Activated T-helper 9 cell treated with anti-CD3 and anti-CD28 coated beads, Interleukin-2, amount 50 U/mL, for 16 hours (primary cell): ENCODE measurements around the gene RAB27B.
"Not testable (repeated sequence)": the region's sequence is repeated elsewhere in the genome, so short reads cannot be mapped to it uniquely, and the experiment has no call there.

Experiments used
- DNase-seq: peaks from one replicate; pipeline ENCODE4 v3.0.0-alpha.2; 2020; ENCODE audit warnings: low read depth

Gene RAB27B, protein sequence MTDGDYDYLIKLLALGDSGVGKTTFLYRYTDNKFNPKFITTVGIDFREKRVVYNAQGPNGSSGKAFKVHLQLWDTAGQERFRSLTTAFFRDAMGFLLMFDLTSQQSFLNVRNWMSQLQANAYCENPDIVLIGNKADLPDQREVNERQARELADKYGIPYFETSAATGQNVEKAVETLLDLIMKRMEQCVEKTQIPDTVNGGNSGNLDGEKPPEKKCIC

DNA sequence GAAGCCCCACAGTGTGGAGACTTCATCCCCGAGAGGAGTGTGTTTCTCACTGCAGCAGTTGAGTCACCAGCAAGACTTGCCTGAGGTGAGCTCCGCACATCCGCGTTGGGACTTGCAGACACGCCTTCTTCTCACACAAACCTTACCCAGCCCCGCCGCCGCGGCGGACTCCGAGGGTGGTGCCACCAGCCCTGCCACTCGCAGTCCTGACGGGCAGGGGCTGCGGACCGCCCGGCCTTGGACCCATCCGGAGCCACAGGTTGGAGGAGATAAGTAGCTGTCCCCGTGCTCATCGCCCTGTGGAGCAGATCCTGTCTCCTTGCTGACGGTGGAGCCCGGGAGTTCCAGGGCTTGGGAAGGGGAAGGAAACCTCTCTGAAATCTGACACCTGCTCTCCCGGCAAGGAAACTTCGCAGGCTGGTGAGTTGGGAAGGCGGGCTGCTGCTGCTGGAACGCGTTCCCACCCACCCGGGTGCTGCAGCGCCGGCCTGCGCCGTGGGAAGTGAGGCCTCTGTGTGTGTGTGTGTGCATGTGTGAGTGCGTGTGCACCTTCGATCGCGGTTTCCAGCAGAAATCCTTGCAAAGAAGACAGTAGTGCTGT lies at the start of gene RAB27B:
Gene RAB27B, plus strand, starts transcription at position 197 of the 601 bp plus-strand sequence. CDS start 49,109 bp downstream, outside the sequence.
- peak; percentile 48 for DNase-seq

DNA sequence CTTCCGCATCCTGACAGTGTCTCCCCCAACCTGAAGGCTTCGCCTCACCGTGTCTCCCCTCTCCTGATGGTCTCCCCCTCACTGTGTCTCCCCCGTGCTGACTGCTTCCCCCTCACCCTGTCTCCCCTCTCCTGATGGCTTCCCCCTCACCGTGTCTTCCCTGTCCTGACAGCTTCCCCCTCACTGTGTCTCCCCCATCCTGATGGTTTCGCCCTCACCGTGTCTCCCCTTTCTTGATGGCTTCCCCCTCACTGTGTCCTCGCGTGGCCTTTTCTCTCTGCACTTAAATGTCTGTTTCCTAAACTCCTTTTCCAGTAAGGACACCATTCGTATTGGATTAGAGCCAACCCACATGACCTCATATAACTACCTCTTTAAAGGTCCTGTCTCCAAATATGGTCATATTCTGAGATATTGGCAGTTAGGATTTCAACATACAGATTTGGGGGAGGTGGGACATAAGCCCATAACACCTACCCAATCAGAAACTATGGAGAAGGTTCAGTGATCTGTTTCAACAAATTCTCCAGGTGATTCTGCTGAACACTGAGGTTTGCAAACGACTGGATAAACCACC lies 47.9 kb upstream of the RAB27B start:
- no peak for DNase-seq

DNA sequence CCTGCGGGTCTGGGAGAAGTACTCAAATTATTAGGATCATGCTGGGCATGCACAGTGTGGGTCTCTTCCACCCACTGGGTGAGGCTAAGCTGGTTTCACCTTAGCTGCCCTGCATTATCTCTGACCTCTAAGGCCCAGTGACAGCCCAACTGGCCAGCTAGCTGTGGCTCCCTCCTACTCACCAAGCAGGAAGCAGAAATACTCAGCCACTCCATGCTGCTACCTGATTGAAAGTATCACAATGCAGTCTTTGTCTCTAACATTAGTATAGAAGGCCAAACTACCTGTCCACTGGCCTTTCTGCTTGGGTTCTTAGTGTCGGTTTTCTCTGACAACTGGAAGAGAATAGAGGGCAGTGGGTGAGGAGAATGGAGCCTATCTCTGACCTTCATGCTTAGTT lies 47.3 kb upstream of the RAB27B start:
- DNase-seq: no peak

DNA sequence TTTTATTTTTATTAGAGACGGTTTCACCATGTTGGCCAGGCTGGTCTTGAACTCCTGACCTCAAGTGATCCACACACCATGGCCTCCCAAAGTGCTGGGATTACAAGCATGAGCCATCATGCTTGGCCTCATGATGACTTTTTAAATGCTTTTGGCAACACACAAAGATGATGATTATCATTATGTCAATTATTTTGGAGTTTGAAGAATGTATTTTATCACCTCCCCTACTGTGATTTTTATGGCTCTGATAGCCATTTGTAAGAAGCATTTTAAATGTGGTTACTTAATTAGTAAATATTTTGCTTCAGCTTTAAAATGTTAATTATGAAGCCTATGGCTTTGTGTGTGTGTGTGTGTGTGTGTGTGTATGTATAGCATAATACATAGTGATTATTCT lies 45.1 kb upstream of the RAB27B start:
- DNase-seq: no peak

DNA sequence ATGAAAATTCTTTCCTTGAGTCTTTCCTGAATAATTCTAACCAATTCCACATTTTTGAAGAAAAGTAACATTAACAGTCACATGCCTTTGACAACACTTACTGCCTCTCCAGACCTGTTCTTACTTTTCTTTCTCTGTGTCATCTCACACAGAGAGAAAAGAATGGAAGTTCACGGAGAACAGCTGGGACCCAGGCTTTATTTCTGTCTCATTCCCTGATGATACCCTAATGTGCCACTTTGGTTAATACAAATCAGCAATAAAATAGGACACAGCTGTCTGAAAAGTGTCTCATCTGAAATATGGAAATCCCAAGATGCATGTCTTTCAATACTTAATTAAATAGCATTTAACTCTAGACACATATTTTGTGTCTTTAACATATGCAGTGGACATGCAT lies 42.1 kb upstream of the RAB27B start:
- DNase-seq: no peak

DNA sequence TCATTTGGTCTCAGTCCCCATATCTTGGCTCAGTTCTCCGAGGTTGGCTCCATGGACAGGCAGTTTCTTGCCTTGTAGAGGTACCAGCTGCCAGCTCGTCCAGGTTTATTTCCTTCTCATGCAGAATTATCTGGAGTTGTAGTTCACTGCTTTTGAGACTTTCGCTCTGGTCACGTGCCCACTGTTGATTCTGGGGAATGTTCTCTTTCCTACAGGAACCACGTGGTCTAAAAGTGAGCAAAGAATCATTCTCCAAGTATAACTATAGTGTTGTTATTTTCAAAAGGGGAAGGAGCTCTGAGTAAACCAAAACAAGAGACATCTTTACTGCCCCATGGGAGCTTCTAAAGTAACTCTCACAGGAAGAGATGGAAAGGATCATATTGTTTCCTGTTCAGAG lies 41.2 kb upstream of the RAB27B start:
- no peak for DNase-seq

DNA sequence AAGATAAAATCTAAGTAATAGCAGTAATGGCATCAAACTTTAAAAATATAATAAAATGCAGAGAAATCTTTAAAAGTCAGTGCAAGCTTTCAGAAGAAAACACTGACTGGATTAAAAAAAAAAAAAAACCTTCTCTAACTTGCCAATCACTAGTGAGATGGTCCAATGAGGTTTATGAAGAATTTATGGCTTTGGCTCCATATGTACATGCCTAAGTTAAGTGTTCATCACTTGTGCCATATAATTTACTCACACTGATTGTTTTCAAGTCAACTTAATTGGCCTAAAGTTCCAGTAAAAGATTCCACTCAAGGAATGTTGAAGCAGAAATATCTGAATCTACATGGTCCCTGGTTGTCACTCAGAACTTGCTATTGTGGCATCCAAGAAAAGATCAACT lies 40.7 kb upstream of the RAB27B start:
- DNase-seq: no peak

DNA sequence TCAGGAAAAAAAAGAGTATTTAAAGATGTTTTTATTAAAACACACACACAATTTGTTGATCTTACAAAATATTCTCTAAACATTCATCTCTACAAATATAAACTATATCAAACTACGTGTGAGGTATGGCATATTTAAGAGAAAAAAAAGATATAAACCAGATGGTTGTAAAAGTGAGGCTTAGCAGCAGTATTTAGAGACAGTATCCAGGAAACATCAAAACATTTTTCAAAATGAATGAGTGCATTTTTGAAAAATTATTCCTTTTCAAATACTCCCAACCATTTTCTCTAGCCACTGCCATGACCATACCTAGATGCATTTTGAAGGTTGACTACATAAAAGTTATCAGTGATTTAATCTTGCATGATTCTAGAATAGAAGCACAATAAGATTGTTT lies 38.2 kb upstream of the RAB27B start:
- DNase-seq: no peak

DNA sequence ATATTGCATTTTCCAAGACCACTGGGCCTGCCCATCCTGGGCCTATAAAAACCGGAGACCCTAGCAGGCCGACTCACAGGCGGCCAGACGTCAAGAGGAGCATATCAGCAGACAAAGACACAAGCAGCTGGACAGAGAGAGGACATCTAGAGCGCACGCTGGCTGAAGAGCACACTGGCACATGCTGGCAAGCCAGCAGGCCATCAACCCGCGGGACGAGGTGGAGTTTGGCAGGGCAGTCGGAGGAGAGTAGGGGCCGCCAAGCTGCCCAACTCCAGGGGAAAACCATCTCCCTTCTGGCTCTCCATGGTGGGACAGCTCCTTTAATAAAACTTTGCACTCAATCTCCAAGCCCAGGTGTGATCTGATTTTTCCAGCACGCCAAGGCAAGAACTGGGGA lies 36.6 kb upstream of the RAB27B start:
- no peak for DNase-seq

DNA sequence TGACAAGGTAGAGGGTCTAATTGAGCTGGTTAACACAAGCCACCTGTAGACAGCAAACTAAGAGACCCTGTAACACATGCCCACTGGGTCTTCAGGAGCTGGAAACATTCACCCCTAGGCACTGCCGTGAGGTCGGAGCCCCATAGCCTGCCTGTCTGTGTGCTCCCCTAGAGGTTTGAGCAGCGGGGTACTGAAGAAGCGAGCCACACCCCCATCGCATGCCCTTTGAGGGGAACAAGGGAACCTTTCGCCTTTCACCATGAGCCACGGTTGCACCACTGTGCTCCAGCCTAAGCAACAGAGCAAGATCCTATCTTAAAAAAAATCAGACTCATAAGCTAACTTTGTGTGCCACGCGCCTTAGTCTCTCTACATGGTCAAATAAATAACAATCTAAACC lies 36.2 kb upstream of the RAB27B start:
- no peak for DNase-seq

DNA sequence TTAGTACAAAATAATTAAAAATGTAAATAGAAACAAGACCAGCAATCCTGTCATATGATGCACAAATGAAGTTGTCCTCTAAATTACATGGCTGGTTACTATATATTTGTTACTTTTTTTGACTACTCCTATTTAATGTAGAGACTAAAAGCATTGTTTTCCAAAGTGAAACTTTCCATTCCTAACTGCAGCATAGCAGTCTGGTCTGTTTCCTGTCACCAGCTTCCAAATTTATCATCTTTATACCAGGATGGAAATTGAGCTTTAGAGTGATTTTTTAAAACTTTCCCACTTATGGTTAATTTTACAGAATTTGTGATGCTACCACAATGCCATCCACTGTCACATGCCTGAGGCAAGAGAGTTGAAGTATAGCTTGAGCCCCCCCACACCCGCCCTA lies 33.5 kb upstream of the RAB27B start:
- no peak for DNase-seq

DNA sequence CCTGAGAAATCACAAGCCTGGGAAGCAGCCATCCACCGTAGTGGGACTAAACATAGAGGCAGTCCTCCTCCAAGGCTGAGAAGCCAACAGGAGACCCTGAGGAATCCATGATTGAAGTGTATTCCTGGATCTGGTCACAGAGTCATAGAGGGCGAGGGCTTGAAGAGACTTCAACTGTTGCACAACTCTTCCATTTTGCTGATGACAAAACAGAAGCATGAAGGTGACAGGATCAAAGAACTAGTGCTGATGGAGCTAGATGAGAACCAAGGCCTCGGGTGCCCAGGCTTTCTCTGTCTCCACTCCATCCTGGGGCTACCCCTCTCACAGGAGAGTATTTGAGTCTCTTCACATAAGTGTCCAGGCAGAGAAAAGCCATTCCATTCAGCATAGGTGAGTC lies 30.1 kb upstream of the RAB27B start:
- DNase-seq: no peak

DNA sequence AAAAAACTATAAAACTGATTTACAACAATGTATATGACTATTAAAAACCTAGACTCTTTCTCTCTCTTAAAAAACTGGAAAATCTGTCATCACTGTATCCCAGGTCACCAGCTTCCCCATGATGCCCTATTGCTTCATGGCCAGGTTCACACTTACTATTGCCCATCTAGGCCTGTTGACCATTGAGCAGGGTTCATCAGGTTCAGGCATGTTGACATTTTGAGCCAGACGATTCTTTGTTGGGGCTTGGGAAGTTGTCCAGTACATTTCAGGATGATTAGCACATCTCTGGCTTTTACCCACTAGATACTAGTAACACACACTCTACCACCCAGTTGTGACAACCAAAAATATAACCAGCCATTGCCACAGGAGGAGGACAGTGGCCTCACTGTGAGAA lies 26.9 kb upstream of the RAB27B start:
- no peak for DNase-seq

DNA sequence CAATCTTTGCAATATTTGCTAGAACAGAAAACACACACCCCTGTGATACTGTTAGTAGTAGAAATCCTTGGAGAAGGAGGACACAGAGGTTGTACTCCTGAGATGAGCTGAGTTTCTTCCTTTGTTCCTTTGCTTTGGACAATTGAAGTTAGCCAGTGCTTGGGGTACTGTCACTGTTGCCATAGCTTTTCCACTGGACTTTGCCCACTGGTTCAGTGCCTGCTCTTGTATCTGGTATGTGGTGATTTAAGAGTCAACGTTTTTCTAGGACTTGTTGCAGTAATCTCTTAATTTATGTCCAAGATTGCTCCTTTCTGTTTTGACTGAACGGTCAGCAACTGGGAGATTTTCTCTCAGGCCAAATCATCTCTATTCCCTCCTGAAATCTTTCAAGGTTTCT lies 26.1 kb upstream of the RAB27B start:
- no peak for DNase-seq

DNA sequence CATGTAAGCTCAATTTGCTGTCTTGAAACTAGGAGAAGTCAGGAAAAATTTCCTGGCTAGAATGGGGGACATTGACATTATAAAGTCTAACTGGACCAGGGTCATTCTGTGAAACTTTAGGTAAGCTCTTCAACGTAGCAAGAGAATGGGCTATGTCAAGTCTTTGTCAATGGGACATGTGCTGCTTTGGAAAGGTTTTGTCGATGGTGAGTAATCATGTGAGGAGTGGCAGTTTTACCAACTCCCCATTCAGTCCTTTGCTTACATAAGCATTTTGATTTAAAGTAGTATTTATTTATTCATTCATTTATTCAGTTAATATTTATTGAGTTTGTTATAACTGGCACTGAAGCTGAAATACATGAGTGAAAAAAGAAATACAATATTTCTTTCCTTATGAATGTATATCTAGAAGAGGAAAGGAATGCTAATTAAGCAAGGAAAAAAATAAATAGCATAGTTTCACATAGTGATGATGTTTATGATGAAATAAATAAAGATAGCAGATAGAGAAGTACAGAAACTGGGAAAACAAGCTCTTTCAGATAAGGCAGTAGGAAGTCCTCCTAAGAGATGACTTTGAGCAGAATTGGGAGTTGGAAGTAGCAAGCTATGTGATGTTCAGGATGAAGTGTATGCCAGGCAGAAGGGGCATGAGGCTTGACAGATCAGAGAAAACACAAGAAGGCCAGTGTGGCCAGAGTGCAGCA lies 25.4 kb upstream of the RAB27B start:
- no peak for DNase-seq

DNA sequence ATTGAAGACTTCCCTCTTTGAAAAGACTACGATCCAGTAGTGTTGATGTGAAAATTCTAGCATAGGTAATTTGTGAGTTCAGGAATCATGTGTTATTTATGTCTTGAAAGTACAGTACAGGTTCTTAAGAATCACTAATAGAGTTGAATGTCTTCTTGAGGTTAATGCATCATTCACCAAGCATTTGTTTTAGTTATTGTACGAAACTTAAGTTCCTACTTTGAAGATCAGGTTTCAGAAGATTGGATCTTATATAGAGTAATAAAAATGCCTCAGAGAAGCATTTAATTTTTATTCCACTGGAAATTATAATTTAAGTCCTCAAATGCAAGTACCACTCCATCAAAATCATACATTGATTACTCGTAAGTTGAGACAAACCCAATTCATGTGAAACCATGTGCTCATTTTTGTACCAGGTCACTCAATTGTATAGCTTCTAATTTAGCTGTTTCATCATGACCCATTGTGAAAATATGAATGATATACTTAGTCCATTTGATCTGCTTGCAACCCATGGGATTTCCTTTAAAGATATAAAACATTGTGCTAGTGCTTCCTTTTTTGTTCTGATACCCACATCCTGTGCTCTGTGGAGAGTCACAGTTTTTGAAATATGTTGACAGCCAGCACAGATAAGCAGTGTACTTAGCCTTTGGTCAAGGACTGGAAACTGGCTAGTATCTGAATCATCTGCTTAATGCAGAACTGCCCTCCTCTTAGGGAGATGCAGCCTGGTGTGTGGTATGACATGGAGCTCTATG lies 22.5 kb upstream of the RAB27B start:
- DNase-seq: no peak

DNA sequence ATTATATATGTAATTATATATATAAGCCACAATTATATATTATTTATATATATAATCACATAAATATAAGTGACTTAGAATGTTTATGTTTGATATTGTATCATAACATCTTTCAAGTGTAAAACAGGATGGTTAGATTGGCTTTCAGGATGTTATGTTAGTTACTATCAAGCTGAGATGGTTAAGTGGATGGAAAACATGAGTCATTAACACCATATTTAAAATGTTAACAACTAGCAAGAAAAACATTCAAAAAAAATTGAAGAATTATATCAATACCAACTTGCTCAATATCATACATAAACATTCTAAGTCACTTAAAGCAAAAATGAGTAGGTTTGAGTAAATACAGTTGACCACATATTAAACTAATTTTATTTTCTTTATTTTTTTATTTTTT lies 21.8 kb upstream of the RAB27B start:
- no peak for DNase-seq

DNA sequence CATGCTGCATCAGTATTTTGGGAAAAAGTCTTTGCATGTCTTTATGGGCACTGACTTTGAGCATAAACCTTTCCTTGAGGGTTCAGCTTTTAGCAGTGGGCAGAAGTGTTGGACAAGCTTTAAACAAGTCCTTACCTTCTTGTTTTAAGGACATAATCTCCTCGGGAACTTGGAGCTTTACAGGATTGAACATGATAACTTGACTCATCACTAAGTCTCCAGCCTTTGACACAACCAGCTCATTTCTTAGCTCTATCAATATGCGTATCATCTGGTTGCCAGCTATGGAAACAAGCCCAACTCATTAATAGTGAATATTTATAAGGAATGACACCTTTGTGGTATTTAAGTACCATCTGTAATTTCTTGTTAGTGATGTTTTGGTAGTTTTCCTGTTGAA lies 21.0 kb upstream of the RAB27B start:
- no peak for DNase-seq

DNA sequence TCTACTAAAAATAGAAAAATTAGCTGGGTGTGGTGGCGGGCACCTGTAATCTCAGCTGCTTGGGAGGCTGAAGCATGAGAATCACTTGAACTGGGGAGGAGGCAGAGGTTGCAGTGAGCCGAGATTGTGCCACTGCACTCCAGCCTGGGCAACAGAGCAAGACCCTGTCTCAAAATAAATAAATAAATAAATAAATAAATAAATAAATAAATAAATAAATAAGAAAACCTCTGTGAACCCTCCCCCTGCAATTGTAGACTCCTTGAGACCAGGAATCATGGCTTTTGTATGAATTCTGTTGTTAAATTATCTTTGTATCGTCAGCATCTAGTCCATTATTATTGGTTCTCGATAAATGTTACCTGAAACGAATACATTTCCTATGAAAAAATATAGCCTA lies 17.6 kb upstream of the RAB27B start:
- not testable (repeated sequence) for DNase-seq

DNA sequence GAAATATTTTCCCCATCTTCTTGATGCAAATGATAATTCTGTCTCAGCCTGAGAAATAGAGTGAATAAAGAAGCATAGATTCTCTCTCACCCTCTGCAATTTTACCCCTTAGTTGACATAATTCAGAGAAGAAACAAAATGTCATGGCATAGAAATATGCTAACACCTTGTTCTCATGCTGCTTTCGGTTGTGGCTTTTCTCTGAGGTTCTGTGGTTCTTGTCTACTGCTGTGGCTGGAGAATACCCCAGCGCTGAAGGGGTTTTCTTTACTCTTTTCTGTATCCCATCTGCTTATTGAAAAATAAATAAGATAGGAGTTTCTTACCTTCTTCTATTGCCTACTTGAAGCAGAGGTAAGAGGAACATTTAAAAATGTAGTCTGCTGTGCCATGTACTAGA lies 15.4 kb upstream of the RAB27B start:
- no peak for DNase-seq

DNA sequence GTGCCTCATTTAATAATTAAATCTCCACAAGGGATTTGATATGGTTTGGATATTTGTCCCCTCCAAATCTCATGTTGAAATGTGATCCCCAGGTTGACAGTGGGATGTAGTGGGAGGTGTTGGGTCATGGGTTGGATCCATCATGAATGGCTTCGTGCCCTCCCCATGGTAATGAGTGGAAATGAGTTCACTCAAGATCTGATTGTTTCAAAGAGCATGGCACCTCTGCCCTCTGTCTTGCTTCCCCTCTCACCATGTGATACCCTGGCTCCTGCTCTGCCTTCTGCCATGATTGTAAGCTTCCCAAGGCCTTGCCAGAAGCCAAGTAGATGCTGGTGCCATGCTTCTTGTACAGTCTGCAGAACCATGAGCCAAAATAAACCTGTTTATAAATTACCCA lies 15.0 kb upstream of the RAB27B start:
- no peak for DNase-seq

DNA sequence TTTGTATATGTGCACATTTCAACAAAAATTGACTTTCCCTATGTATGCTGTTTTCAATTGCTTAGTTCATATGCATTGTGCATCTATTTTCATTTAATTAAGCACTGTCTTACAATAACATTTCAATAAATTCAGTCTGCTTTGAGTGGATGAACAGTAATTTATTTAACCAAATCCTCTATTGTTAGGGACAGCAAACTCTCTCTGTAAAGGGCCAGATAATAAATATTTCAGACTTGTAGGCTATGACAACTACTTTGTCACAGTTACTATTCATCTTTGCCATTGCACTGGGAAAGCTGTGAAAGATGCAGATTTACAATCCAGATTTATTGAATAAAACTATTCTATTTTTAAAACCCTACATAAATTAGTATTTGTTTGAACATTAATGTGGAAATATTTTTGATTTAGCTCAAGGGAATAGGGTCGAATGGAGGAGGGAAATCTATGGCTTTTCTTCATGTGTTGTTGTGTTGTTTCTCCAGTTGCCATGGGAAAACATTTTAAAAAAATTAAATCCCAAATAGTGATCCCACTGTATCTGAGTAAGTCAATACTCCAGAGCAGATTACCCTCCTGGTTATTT lies 14.2 kb upstream of the RAB27B start:
- no peak for DNase-seq
